Uterus (tissue), 4 donors: ENCODE results near the gene GTF3C4. TPM values are rescaled to one million over a fixed set of nuclear protein-coding genes. Genes with fewer than 3 reads are reported as not detected.

ENCODE experiments used
- DNase-seq, 2 donors: peaks; one replicate each; pipeline ENCODE4 v3.0.0-alpha.2; 2019 to 2020
- H3K27ac ChIP-seq, 2 donors: fragments of 200-600 bp; sonication (generic); 1 replicate in 1 of 2; 2 replicates in 1 of 2; pipeline ENCODE4 v1.5.1; 2016 to 2018
- H3K27me3 ChIP-seq, 2 donors: fragments of 200-600 bp; sonication (generic); one replicate each; pipeline ENCODE4 v1.5.1; 2018 to 2019; ENCODE audit warnings: control low read depth in 1 of 2
- H3K36me3 ChIP-seq, 2 donors: fragments of 200-600 bp; sonication (generic); one replicate each; pipeline ENCODE4 v1.5.1; 2019; ENCODE audit warnings: control low read depth in 1 of 2
- H3K4me1 ChIP-seq, 2 donors: fragments of 200-600 bp; sonication (generic); one replicate each; pipeline ENCODE4 v1.5.1; 2018 to 2019; ENCODE audit warnings: control low read depth in 1 of 2
- H3K4me3 ChIP-seq, 2 donors: fragments of 200-600 bp; sonication (generic); 1 replicate in 1 of 2; 2 replicates in 1 of 2; pipeline ENCODE4 v1.5.1; 2018 to 2019; ENCODE audit warnings: mild to moderate bottlenecking in 1 of 2
- H3K9me3 ChIP-seq, 2 donors: fragments of 200-600 bp; sonication (generic); one replicate each; pipeline ENCODE4 v1.5.1; 2019; ENCODE audit warnings: control low read depth in 1 of 2
- CTCF ChIP-seq, 4 experiments: fragments of 200-600 bp in 2 of 4; fragments of 450-650 bp in 2 of 4; sonication (generic) in 2 of 4; IDR thresholded peaks; one replicate each; pipeline ENCODE4 v1.5.1; 2016 to 2019; ENCODE audit warnings: antibody characterized with exemption in 4 of 4, mild to moderate bottlenecking in 2 of 4, moderate library complexity in 1 of 4
- POLR2A ChIP-seq, 2 donors: fragments of 450-650 bp; IDR thresholded peaks; one replicate each; pipeline ENCODE4 v1.6.1; 2016; ENCODE audit warnings: antibody characterized with exemption in 2 of 2, mild to moderate bottlenecking in 1 of 2, moderate library complexity in 1 of 2
- intact Hi-C: fragments of 100-400 bp; cut with DNase I; formaldehyde crosslinking; loops from one replicate; pipeline ENCODE4 v1.15.1; 2023; ENCODE audit warnings: low total_unique reads
- total RNA-seq, 4 donors: library from RNA; depleted of rRNA in 3 of 4; stranded (reverse); fragments of >200 nt in 3 of 4; gene quantifications; one replicate each; pipeline versions ENCODE4 v1.1.0 to v1.2.4, GENCODE V29; 2014 to 2023
- donor health status: DM: yes; HTN: yes; CAD: no.

The GTF3C4 gene
- total RNA-seq, 4 donors from 2014 or later, result 3.2 to 27.8 (median 10.5) TPM

DNA sequence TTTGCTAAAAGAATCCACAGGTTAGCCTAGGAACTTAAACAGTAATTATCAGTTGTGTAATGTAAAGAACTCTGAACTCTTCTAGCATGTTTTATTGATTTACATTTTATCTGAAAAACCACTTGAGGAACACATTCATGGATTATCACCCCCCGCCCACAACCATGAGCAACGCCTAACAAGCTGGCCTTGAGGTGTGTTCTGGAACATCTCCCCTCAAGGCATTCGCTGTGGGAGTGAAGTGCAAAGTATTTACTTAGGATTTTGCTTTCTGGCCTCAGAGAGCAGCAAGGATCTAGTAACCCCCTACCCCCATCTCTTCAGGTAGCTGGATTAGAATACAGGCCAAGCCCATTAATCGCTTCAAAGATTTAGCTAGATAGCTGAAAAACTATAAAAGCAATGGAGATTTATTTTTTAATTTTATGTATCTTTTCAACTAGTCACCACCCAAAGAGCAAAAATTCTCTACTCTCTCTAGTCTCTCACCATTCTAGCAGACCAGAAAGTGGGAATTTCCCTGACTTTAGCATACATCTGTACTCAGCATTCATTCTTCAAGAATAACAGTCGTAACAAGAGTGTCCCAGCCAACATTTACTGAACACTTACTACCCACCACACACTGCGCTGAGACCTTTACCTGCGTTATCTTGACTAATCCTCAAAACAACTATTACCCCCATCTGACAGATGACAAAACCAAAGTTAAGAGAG is 37.7 kb upstream of the GTF3C4 start:
- intact Hi-C loops, result no loop called here
- H3K4me1 ChIP-seq, result no peaks in the 10 kb centered on the region
- no peaks in the 10 kb centered on the region for H3K9me3 ChIP-seq
- H3K27ac ChIP-seq, result no peak overlapping the region
- H3K4me3 ChIP-seq, result no peak overlapping the region
- no peaks in the 10 kb centered on the region for H3K36me3 ChIP-seq
- H3K27me3 ChIP-seq, result no peaks in the 10 kb centered on the region
- TF ChIP-seq CTCF (IDR thresholded peaks at IDR 0.05) (no peak), POLR2A (IDR thresholded peaks at IDR 0.05) (no peak)
- DNase-seq, result no peak

- no peak for TF ChIP-seq POLR2A (IDR thresholded peaks at IDR 0.05)
- no peak for TF ChIP-seq CTCF (IDR thresholded peaks at IDR 0.05)
- Histone ChIP-seq H3K27ac (no peak overlapping the region), H3K36me3 (no peaks in the 10 kb centered on the region), H3K27me3 (no peaks in the 10 kb centered on the region), H3K9me3 (no peaks in the 10 kb centered on the region), H3K4me3 (no peak overlapping the region), H3K4me1 (no peaks in the 10 kb centered on the region)
- no peak for DNase-seq
- intact Hi-C loops, result no loop called here
Measured at GRCh38 chr9:132634327-132634726, 35.9 kb upstream of the GTF3C4 start.

GRCh38 chr9:132637351-132637750 is 32.9 kb upstream of the GTF3C4 start:
- no peak overlapping the region for H3K27ac ChIP-seq
- intact Hi-C loops, result no loop called here
- no peak for DNase-seq
- no peaks in the 10 kb centered on the region for H3K9me3 ChIP-seq
- H3K27me3 ChIP-seq, result no peaks in the 10 kb centered on the region
- TF ChIP-seq CTCF (IDR thresholded peaks at IDR 0.05), result no peak
- TF ChIP-seq POLR2A (IDR thresholded peaks at IDR 0.05), result no peak
- H3K36me3 ChIP-seq, result no peaks in the 10 kb centered on the region
- no peak overlapping the region for H3K4me3 ChIP-seq
- H3K4me1 ChIP-seq, result no peaks in the 10 kb centered on the region

DNA sequence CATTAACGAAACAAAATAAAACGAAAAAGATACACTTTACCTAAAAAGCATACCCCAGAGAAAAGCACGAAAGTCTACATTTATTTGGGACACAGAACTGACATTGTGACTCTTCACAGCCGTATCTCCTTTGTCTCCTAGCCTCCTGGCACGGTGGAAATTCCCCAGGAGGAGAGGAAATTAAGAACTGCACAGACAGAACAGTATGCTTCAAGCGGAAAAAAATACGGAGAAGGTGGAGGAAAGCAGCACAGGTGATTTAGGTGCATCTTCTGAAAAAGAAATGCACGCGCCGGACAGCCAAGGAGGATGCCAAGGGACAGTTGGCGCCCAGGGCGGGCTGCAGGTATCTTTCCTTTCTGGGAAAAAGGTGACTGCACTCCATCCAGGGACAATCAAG is 32.5 kb upstream of the GTF3C4 start:
- no peaks in the 10 kb centered on the region for H3K36me3 ChIP-seq
- no peak for TF ChIP-seq POLR2A (IDR thresholded peaks at IDR 0.05)
- H3K4me1 ChIP-seq, result no peaks in the 10 kb centered on the region
- H3K27me3 ChIP-seq, result no peaks in the 10 kb centered on the region
- no peaks in the 10 kb centered on the region for H3K9me3 ChIP-seq
- no peak overlapping the region for H3K4me3 ChIP-seq
- no peak for DNase-seq
- no peak overlapping the region for H3K27ac ChIP-seq
- intact Hi-C loops, result no loop called here

- intact Hi-C loops, result no loop called here
- no peaks in the 10 kb centered on the region for H3K9me3 ChIP-seq
- no peaks in the 10 kb centered on the region for H3K4me1 ChIP-seq
- H3K4me3 ChIP-seq, result no peak overlapping the region
- no peaks in the 10 kb centered on the region for H3K36me3 ChIP-seq
- no peak overlapping the region for H3K27ac ChIP-seq
- no peak for TF ChIP-seq POLR2A (IDR thresholded peaks at IDR 0.05)
- TF ChIP-seq CTCF (IDR thresholded peaks at IDR 0.05), result no peak
- H3K27me3 ChIP-seq, result no peaks in the 10 kb centered on the region
- DNase-seq, result no peak
Measured at GRCh38 chr9:132638240-132638639, 32.0 kb upstream of the GTF3C4 start.

GRCh38 chr9:132639322-132639721 is 30.9 kb upstream of the GTF3C4 start:
- no peaks in the 10 kb centered on the region for H3K4me1 ChIP-seq
- H3K27me3 ChIP-seq, result no peaks in the 10 kb centered on the region
- TF ChIP-seq POLR2A (IDR thresholded peaks at IDR 0.05), result no peak
- TF ChIP-seq CTCF (IDR thresholded peaks at IDR 0.05), result no peak
- intact Hi-C loops, result no loop called here
- H3K9me3 ChIP-seq, result no peaks in the 10 kb centered on the region
- H3K36me3 ChIP-seq, result no peaks in the 10 kb centered on the region
- no peak overlapping the region for H3K4me3 ChIP-seq
- no peak for DNase-seq
- no peak overlapping the region for H3K27ac ChIP-seq
